HEK293 (cell line): ENCODE measurements around the gene GNAS-AS1.

Experiments
- KLF16 ChIP-seq: fragments of 450-650 bp; formaldehyde crosslinking; IDR thresholded peaks from 2 replicates; pipeline ENCODE4 v1.5.1; 2017; ENCODE audit warnings: missing biosample characterization, missing genetic modification characterization
- TF ChIP-seq, protein P1 (sequence below): fragments of 450-650 bp; formaldehyde crosslinking; IDR thresholded peaks from 2 replicates; pipeline ENCODE4 v1.5.1; 2016; ENCODE audit warnings: missing biosample characterization, missing genetic modification characterization

- no peak for TF ChIP-seq KLF16 (tag by site-specific recombination)
- TF ChIP-seq, protein P1, sequence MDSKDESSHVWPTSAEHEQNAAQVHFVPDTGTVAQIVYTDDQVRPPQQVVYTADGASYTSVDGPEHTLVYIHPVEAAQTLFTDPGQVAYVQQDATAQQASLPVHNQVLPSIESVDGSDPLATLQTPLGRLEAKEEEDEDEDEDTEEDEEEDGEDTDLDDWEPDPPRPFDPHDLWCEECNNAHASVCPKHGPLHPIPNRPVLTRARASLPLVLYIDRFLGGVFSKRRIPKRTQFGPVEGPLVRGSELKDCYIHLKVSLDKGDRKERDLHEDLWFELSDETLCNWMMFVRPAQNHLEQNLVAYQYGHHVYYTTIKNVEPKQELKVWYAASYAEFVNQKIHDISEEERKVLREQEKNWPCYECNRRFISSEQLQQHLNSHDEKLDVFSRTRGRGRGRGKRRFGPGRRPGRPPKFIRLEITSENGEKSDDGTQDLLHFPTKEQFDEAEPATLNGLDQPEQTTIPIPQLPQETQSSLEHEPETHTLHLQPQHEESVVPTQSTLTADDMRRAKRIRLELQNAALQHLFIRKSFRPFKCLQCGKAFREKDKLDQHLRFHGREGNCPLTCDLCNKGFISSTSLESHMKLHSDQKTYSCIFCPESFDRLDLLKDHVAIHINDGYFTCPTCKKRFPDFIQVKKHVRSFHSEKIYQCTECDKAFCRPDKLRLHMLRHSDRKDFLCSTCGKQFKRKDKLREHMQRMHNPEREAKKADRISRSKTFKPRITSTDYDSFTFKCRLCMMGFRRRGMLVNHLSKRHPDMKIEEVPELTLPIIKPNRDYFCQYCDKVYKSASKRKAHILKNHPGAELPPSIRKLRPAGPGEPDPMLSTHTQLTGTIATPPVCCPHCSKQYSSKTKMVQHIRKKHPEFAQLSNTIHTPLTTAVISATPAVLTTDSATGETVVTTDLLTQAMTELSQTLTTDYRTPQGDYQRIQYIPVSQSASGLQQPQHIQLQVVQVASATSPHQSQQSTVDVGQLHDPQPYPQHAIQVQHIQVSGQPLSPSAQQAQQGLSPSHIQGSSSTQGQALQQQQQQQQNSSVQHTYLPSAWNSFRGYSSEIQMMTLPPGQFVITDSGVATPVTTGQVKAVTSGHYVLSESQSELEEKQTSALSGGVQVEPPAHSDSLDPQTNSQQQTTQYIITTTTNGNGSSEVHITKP (tag by site-specific recombination): no peak
These were observed 30.8 kb downstream of the GNAS-AS1 start for GRCh38 chr20:58819921-58820320.
